Activated CD8-positive, alpha-beta memory T cell treated with anti-CD3 and anti-CD28 coated beads, Interleukin-2, amount 50 U/mL, for 4 hours (primary cell): ENCODE data around the gene ME3.

ENCODE experiments used
- DNase-seq: peaks from one replicate; pipeline ENCODE4 v3.0.0-alpha.2; 2020

The ME3 gene

GRCh38 chr11:86672007-86672621 lies at the start of gene ME3:
TSS of gene ME3 (minus strand) at chr11:86672616.
- DNase-seq = peak; percentile 16

- DNase-seq = no peak
Measured at GRCh38 chr11:86722006-86722405, 49.6 kb upstream of the ME3 start.

- no peak for DNase-seq
Measured at GRCh38 chr11:86720546-86720945, 48.1 kb upstream of the ME3 start.

- DNase-seq = no peak
Measured at GRCh38 chr11:86719781-86720463, 47.5 kb upstream of the ME3 start.

GRCh38 chr11:86718999-86719398 lies 46.6 kb upstream of the ME3 start:
- DNase-seq = no peak

GRCh38 chr11:86718521-86718920 lies 46.1 kb upstream of the ME3 start:
- DNase-seq = no peak

GRCh38 chr11:86717817-86718501 lies 45.5 kb upstream of the ME3 start:
- no peak for DNase-seq

GRCh38 chr11:86715611-86716010 lies 43.2 kb upstream of the ME3 start:
- DNase-seq = no peak

GRCh38 chr11:86713552-86713951 lies 41.1 kb upstream of the ME3 start:
- no peak for DNase-seq

GRCh38 chr11:86710936-86711335 lies 38.5 kb upstream of the ME3 start:
- DNase-seq = no peak

- DNase-seq = no peak
Measured at GRCh38 chr11:86708669-86709068, 36.3 kb upstream of the ME3 start.

GRCh38 chr11:86706338-86707131 lies 34.1 kb upstream of the ME3 start:
- DNase-seq = no peak

- no peak for DNase-seq
Measured at GRCh38 chr11:86704710-86705109, 32.3 kb upstream of the ME3 start.

- no peak for DNase-seq
Measured at GRCh38 chr11:86703987-86704386, 31.6 kb upstream of the ME3 start.

GRCh38 chr11:86702220-86702983 lies 30.0 kb upstream of the ME3 start:
- no peak for DNase-seq

GRCh38 chr11:86699040-86699791 lies 26.8 kb upstream of the ME3 start:
- DNase-seq = no peak

- DNase-seq = no peak
Measured at GRCh38 chr11:86698639-86699038, 26.2 kb upstream of the ME3 start.

GRCh38 chr11:86696451-86696850 lies 24.0 kb upstream of the ME3 start:
- no peak for DNase-seq

GRCh38 chr11:86696004-86696403 lies 23.6 kb upstream of the ME3 start:
- DNase-seq = no peak

GRCh38 chr11:86695373-86695772 lies 23.0 kb upstream of the ME3 start:
- no peak for DNase-seq

- no peak for DNase-seq
Measured at GRCh38 chr11:86693518-86693917, 21.1 kb upstream of the ME3 start.

GRCh38 chr11:86692746-86693145 lies 20.3 kb upstream of the ME3 start:
- no peak for DNase-seq
